AG04449 (cell line): Measurements from ENCODE around the gene CPTP.

ENCODE experiments used
- CTCF ChIA-PET: fragments of 350-600 bp; formaldehyde crosslinking; extraction: SDS; loops from one replicate; lab custom pipeline; 2021; ENCODE audit warnings: antibody characterized with exemption; lab: Yijun Ruan, JAX
- POLR2A ChIA-PET: fragments of 400-600, 350-600 bp; formaldehyde crosslinking; extraction: SDS; loops from one replicate; lab custom pipeline; 2020; ENCODE audit warnings: antibody characterized with exemption, inconsistent platforms; lab: Yijun Ruan, JAX
- DNase-seq: peaks from one replicate; pipeline ENCODE4 v3.0.0-alpha.2; 2010; ENCODE audit warnings: low read depth, low spot score
- H3K4me3 ChIP-seq: 2 replicates; pipeline ENCODE4 v1.5.1; 2011; ENCODE audit warnings: low read depth, mild to moderate bottlenecking, control low read depth, low read length
- TF ChIP-seq, protein P1 (sequence below): IDR thresholded peaks from one replicate; pipeline ENCODE4 v1.5.1; 2011; ENCODE audit warnings: mild to moderate bottlenecking, moderate library complexity, low read length, control low read depth, inconsistent platforms; ENCODE audit not compliant: insufficient read depth; ENCODE audit errors: missing control alignments

CPTP gene

DNA sequence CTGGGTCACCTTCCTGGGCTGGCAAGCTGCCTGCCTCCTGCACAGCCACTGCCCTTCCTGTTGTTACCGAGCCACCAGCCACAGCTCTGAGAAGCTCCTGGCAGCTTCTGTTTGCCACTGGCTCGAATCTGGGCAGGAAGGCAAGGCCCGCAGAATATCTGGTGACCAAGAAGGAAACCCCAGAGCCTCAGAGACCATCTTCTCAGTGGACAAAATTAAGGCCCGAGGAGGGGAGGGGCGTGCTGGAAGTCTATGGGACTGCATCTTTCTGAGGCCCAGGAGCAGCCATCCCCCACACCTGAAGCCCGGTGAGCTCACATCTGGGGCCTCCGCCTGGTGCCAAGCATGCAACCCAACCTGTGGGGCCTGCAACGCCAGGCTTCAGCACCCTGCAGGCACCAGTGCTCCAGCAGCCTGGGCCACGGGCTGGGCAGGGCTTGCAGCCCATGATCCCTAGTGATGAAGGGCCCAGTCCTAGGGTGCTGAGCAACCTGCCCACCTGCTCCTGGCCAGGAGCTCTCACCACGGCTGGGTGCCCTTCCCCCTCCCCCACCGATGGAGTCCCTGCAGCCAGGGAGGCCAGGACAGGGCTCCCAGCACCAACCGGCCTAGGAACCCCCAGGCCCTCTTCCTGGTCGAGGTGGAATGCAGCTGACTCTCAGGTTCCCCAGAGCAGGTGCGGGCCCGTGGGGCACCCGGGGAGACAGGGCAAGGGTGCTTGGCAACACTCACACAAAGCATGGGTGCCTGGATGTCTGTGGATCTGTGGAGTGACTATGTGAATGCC, 879 bp downstream of the CPTP start:
- DNase-seq: no peak
- H3K4me3 ChIP-seq: peak overlapping the region; percentile 86
- TF ChIP-seq, protein P1, sequence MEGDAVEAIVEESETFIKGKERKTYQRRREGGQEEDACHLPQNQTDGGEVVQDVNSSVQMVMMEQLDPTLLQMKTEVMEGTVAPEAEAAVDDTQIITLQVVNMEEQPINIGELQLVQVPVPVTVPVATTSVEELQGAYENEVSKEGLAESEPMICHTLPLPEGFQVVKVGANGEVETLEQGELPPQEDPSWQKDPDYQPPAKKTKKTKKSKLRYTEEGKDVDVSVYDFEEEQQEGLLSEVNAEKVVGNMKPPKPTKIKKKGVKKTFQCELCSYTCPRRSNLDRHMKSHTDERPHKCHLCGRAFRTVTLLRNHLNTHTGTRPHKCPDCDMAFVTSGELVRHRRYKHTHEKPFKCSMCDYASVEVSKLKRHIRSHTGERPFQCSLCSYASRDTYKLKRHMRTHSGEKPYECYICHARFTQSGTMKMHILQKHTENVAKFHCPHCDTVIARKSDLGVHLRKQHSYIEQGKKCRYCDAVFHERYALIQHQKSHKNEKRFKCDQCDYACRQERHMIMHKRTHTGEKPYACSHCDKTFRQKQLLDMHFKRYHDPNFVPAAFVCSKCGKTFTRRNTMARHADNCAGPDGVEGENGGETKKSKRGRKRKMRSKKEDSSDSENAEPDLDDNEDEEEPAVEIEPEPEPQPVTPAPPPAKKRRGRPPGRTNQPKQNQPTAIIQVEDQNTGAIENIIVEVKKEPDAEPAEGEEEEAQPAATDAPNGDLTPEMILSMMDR: no peak
- CTCF ChIA-PET: interaction anchor here (0.8 to 2.7 kb wide), 4 partner anchors 9 to 47 kb away, joined by 3 to 12 read pairs (median 4); no protein-coding TSS in a partner anchor
- POLR2A ChIA-PET: no interaction called here

DNA sequence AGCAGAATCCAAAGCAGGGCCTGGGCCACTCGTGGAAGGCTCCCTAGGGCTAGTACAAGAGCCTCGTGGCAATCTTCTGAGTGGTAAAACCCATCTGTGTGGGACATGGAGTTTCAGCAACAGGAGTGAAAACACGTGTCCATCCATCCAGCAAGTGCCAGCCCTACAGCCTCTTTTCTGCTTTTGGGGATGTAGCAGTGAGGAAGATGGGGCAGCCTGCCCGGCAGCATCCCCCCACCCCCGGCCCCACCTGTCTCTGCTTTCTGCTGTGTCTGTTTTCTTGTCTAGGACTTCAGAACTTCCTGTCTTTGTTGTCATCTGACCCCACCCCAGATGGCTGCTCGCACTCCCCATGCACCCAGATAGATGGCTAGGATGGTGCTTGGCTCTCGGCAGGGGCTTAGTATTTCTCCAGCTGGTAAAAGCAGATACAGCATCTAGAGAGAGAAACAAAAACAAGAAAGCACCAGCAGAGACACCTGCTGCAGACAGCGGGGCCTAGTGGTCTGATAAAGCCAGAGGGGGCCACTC, 1.5 kb downstream of the CPTP start:
- H3K4me3 ChIP-seq: peak overlapping the region; percentile 23
- CTCF ChIA-PET: interaction anchor here (0.8 to 2.7 kb wide), 4 partner anchors 8 to 46 kb away, joined by 3 to 12 read pairs (median 4); no protein-coding TSS in a partner anchor
- TF ChIP-seq, protein P1: no peak
- no peak for DNase-seq
- POLR2A ChIA-PET: no interaction called here

DNA sequence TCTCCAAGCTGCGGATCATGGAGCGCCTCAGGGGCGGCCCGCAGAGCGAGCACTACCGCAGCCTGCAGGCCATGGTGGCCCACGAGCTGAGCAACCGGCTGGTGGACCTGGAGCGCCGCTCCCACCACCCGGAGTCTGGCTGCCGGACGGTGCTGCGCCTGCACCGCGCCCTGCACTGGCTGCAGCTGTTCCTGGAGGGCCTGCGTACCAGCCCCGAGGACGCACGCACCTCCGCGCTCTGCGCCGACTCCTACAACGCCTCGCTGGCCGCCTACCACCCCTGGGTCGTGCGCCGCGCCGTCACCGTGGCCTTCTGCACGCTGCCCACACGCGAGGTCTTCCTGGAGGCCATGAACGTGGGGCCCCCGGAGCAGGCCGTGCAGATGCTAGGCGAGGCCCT, 2.7 kb downstream of the CPTP start:
- no peak for DNase-seq
- ChIA-PET CTCF (interaction anchor here (2.7 kb wide), 1 partner anchor 45 kb away, joined by 12 read pairs; no protein-coding TSS in a partner anchor), POLR2A (no interaction called here)

DNA sequence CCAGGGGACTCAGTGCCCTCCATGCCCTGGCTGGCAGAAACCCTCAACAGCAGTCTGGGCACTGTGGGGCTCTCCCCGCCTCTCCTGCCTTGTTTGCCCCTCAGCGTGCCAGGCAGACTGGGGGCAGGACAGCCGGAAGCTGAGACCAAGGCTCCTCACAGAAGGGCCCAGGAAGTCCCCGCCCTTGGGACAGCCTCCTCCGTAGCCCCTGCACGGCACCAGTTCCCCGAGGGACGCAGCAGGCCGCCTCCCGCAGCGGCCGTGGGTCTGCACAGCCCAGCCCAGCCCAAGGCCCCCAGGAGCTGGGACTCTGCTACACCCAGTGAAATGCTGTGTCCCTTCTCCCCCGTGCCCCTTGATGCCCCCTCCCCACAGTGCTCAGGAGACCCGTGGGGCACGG, 3.7 kb downstream of the CPTP start:
- TF ChIP-seq, protein P1: no peak
- ChIA-PET POLR2A (no interaction called here), CTCF (no interaction called here)
- DNase-seq: no peak
- no peak overlapping the region for H3K4me3 ChIP-seq

More for the DNA sequence above, 2.7 kb downstream of the CPTP start:
- TF ChIP-seq, protein P1: no peak
- H3K4me3 ChIP-seq: no peak overlapping the region

DNA sequence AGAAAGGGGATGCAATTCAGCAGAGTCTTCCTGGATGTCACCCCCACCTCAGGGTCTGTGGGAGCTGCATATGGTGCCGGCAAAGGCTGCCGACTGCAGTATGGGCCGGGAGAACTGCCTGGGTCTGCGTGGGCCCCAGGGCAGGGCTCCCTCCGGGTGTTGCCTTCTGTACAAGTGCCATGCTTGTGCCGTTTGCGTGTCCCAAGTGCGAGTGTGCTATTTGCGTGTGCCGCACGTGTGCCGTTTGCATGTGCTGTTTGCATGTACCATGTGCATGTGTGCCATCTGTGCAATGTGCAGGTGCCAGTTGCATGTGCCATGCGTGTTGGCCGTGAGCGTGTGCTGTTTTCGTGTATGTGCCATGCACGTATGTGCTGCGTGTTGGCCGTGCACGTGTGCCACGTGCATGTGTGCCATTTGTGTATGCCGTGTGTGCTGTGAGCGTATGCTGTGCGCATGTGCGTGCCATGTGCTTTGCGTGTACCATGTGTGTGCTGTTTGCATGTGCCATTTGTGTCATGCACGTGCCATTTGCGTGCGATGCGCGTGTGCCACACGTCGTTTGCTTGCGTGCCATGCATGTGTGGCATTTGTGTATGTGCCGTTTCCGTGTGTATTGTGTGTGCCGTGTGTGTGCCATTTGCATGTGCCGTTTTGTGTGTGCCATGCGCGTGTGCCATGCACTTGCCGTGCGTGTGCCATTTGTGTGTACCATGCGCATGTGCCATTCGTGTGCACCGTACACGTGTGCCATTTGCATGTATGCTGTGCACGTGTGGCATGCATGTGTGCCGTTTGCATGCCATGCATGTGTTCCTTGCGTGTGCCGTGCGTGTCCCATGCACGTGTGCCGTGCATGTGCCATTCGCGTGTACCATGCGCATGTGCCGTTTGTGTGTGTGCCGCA, 5.0 kb downstream of the CPTP start:
- ChIA-PET CTCF (interaction anchor here (1.1 kb wide), 1 partner anchor 45 kb away, joined by 3 read pairs; no protein-coding TSS in a partner anchor), POLR2A (interaction anchor here (1.3 kb wide), 1 partner anchor 10 kb away, joined by 3 read pairs; no protein-coding TSS in a partner anchor)
- TF ChIP-seq, protein P1: no peak
- no peak overlapping the region for H3K4me3 ChIP-seq
- no peak for DNase-seq
